Effector CD4-positive, alpha-beta T cell (primary cell): Measurements from ENCODE around the gene ZFP37.
"Not testable (repeated sequence)": the region's sequence is repeated elsewhere in the genome, so short reads cannot be mapped to it uniquely, and the experiment has no call there.

Experiments
- DNase-seq: peaks from one replicate; pipeline ENCODE4 v3.0.0-alpha.2; 2020
- total RNA-seq: gene quantifications from one replicate; lab custom pipeline; 2026; lab: John Stamatoyannopoulos, UW

The ZFP37 gene
- 2.3 reads per million, percentile 5 among the genes with 10 or more reads in this experiment for total RNA-seq

- peak; percentile 47 for DNase-seq
Measured at GRCh38 chr9:113056191-113057106, at the start of gene ZFP37. ZFP37 (minus strand) TSS chr9:113056724; CDS start chr9:113056688, 36 bp downstream.

GRCh38 chr9:113105345-113105744 is 48.8 kb upstream of the ZFP37 start:
- not testable (repeated sequence) for DNase-seq

- no peak for DNase-seq
Measured at GRCh38 chr9:113095561-113095960, 39.0 kb upstream of the ZFP37 start.

- DNase-seq, result not testable (repeated sequence)
Measured at GRCh38 chr9:113089924-113090323, 33.4 kb upstream of the ZFP37 start.

GRCh38 chr9:113089143-113089505 is 32.6 kb upstream of the ZFP37 start:
- DNase-seq, result not testable (repeated sequence)

GRCh38 chr9:113088456-113089142 is 32.1 kb upstream of the ZFP37 start:
- DNase-seq, result not testable (repeated sequence)

GRCh38 chr9:113062932-113063310 is 6.4 kb upstream of the ZFP37 start:
- not testable (repeated sequence) for DNase-seq

- DNase-seq, result not testable (repeated sequence)
Measured at GRCh38 chr9:113062256-113062931, 5.9 kb upstream of the ZFP37 start.

- not testable (repeated sequence) for DNase-seq
Measured at GRCh38 chr9:113061072-113061850, 4.7 kb upstream of the ZFP37 start.

- not testable (repeated sequence) for DNase-seq
Measured at GRCh38 chr9:113059581-113060284, 3.2 kb upstream of the ZFP37 start.

- no peak for DNase-seq
Measured at GRCh38 chr9:113057193-113057592, 669 bp upstream of the ZFP37 start.

- no peak for DNase-seq
Measured at GRCh38 chr9:113042884-113043657, 13.5 kb downstream of the ZFP37 start.

GRCh38 chr9:113026200-113026599 is 30.3 kb downstream of the ZFP37 start:
- no peak for DNase-seq

- no peak for DNase-seq
Measured at GRCh38 chr9:113018247-113018646, 38.3 kb downstream of the ZFP37 start.

GRCh38 chr9:113012492-113012891 is 44.0 kb downstream of the ZFP37 start:
- DNase-seq, result no peak

- peak; percentile 1 for DNase-seq
Measured at GRCh38 chr9:113011911-113012381, 44.6 kb downstream of the ZFP37 start, which contains the start of gene ZNF883. ZNF883 (minus strand) TSS chr9:113012192.

GRCh38 chr9:113005777-113006176 is 50.7 kb downstream of the ZFP37 start:
- no peak for DNase-seq

GRCh38 chr9:112997236-112997941 is 59.1 kb downstream of the ZFP37 start:
- no peak for DNase-seq
